ENCODE data around the gene TEPSIN. TPM values are rescaled to one million over a fixed set of nuclear protein-coding genes. Genes with fewer than 3 reads are reported as not detected.

Gene TEPSIN
- total RNA-seq, 2 donors from 2014 or later, result 12.3 to 14.3 TPM

DNA sequence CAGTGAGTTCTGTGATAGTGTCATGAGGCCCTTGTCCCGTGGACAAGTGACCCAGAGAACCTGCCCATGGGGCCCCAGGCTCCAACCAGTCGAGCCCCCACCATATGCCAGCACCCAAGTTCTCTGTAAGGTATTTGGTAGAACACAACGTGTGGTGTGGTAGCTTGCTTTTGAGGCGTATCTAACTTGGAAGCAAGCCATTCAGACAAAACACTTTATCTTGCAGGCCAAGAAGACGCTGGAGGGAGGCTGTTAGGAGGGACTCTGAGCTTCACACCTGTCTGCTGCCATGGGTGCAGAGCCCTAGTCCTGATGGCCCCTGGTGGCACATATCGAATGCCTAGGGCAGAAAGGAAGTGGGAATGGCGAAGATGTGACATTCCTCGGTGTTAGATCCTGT, 1.9 kb upstream of the TEPSIN start:
- H3K4me1 ChIP-seq, result peaks cover 0 to 37% of the 10 kb centered on the region in 2 donors
- TF ChIP-seq, protein P1, sequence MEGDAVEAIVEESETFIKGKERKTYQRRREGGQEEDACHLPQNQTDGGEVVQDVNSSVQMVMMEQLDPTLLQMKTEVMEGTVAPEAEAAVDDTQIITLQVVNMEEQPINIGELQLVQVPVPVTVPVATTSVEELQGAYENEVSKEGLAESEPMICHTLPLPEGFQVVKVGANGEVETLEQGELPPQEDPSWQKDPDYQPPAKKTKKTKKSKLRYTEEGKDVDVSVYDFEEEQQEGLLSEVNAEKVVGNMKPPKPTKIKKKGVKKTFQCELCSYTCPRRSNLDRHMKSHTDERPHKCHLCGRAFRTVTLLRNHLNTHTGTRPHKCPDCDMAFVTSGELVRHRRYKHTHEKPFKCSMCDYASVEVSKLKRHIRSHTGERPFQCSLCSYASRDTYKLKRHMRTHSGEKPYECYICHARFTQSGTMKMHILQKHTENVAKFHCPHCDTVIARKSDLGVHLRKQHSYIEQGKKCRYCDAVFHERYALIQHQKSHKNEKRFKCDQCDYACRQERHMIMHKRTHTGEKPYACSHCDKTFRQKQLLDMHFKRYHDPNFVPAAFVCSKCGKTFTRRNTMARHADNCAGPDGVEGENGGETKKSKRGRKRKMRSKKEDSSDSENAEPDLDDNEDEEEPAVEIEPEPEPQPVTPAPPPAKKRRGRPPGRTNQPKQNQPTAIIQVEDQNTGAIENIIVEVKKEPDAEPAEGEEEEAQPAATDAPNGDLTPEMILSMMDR (IDR thresholded peaks at IDR 0.05), result no peak
- H3K9me3 ChIP-seq, result no peaks in the 10 kb centered on the region
- H3K36me3 ChIP-seq, result no peaks in the 10 kb centered on the region
- no peak overlapping the region for H3K27ac ChIP-seq
- H3K27me3 ChIP-seq, result no peaks in the 10 kb centered on the region
- no peak overlapping the region for H3K4me3 ChIP-seq
- no peak for DNase-seq (ENCODE audit: low spot score)

DNA sequence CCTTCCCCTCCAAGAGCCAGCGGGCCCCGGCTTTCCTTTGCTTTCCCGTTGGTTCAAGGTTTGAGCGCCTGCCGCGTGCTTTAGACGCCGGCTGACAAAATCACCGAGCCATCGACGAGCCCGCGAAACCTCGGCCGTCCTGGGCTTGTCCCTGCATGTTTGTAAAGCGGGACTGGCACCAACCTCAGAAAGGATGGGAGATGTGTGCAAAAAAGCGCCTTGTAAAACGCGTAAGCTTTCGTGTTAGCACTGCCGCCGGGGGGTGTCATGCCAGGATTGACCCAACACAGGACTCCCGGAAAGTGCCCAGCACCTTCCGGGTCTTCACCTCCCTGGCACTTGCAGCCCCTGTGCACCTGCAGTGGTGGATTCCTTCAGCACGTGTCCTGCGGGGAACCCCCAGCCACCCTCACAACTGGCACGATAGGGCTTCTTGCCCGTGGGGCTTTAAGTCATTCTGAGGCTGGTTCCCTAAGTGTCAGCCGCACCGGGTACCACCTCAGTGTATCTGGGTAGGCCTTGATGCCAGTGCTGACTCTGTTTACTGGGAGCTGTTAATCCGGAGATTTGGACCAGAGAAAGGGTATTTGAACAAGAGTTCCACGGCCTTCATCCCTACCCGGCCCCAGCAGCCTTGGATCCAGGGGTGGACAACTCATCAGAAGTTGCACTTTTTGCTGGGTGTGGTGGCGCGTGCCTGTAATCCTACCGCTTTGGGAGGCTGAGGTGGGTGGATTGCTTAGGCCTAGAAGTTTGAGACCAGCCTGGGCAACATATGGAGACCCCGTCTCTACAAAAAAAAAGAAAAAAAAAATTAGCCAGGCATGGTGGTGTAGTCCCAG, 1.1 kb upstream of the TEPSIN start:
- Histone ChIP-seq H3K36me3 (no peaks in the 10 kb centered on the region), H3K4me3 (peak overlapping the region; percentile 91 to 100), H3K27me3 (no peaks in the 10 kb centered on the region), H3K4me1 (peaks cover 0 to 37% of the 10 kb centered on the region in 2 donors), H3K27ac (peak overlapping the region; percentile 79 to 80), H3K9me3 (no peaks in the 10 kb centered on the region)
- DNase-seq (ENCODE audit: low spot score), result no peak
- TF ChIP-seq, protein P1 (IDR thresholded peaks at IDR 0.05), result no peak

DNA sequence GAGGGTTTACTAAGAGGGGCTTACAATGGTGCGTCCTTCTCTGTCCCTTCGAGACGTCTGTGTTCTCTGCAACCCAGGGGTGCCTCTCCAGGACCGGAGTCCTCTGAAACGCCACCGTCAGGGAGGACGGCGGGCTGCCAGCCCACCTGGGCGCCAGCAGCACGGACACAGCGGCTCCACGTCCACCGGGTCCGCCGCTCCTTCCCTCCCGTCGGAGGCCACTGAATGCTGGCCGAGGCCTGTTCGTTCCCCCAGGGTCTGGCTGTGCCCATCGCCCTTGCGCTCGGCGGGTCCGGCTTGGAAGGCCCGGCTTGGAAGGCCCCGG, 403 bp downstream of the TEPSIN start:
- H3K9me3 ChIP-seq, result no peaks in the 10 kb centered on the region
- H3K36me3 ChIP-seq, result peaks cover under 1% of the 10 kb centered on the region
- H3K27me3 ChIP-seq, result no peaks in the 10 kb centered on the region
- H3K27ac ChIP-seq, result peak overlapping the region in 1 of 2 donors; percentile 62
- H3K4me3 ChIP-seq, result peak overlapping the region; percentile 74 to 100
- H3K4me1 ChIP-seq, result peaks cover 0 to 37% of the 10 kb centered on the region in 2 donors
- DNase-seq (ENCODE audit: low spot score), result no peak
- TF ChIP-seq, protein P1 (IDR thresholded peaks at IDR 0.05), result no peak

DNA sequence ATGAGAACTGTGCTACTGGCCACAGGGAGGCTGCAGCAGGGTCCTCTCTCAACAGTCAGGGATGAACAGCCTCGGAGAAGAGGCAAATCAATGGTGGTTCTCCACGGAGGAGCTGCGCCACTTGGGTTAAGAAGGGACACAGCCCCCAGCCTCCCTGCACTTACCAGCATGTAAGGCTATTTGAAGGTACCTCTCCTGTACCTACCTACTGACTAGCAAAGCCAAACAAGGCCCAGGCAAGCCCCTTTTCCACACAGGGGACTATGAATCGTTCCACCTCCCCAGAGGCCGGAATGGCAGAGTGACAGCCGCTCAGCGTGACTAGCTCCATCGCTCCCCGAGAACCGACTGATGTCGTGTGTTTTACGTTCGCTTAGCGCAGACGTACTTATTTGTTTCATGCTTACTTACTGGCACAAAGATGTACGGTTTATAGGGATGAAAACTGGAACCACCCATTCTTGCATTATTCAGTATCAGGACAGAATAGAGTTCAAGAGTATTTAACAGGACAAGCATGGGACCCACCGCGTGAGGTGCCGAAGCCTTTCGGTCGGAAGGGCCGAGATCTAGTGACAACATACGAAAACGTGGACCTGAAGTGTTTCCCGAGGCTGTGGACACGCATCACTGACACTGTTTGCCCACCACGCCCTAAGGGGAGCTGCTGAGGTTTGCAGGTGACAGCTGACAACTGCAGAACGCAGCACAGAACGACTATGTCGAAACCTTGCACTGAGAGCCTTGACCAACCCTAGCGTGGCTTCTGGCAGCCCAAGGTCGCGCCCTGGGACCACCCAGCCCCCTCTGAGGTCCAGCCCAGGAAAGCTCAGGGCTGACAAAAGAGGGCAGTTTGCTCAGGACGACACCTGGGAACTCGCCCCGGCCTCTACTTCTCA, 1.0 kb downstream of the TEPSIN start:
- H3K27ac ChIP-seq, result no peak overlapping the region
- no peak for DNase-seq (ENCODE audit: low spot score)
- TF ChIP-seq, protein P1 (IDR thresholded peaks at IDR 0.05), result no peak
- peaks cover 6% of the 10 kb centered on the region for H3K36me3 ChIP-seq
- no peaks in the 10 kb centered on the region for H3K9me3 ChIP-seq
- peak overlapping the region; percentile 74 to 100 for H3K4me3 ChIP-seq
- H3K4me1 ChIP-seq, result peaks cover 0 to 37% of the 10 kb centered on the region in 2 donors
- no peaks in the 10 kb centered on the region for H3K27me3 ChIP-seq

DNA sequence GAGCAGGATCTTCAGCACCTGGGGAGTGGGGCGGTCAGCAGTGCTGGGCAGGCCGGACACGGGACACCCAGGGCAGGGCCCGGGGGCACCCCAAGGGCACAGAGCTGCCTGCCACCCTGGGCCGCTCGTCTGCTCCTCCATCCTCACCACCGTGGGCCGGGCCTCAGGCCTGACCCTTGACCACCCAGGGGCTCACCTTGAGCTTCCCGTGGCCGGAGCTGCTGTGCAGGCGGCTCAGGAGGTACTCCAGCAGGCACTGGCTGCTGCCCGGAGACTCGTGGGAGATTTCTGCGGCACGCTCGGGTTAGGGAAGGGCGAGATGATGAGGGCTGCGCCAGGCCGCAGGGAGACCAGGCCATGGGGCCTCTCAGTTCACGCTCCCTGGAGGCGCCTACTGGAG, 2.1 kb downstream of the TEPSIN start:
- peaks cover 0 to 37% of the 10 kb centered on the region in 2 donors for H3K4me1 ChIP-seq
- H3K27ac ChIP-seq, result no peak overlapping the region
- no peaks in the 10 kb centered on the region for H3K9me3 ChIP-seq
- H3K27me3 ChIP-seq, result no peaks in the 10 kb centered on the region
- TF ChIP-seq, protein P1 (IDR thresholded peaks at IDR 0.05), result no peak
- no peak overlapping the region for H3K4me3 ChIP-seq
- H3K36me3 ChIP-seq, result peaks cover 17% of the 10 kb centered on the region
- no peak for DNase-seq (ENCODE audit: low spot score)

All from right atrium auricular region (tissue), 2 donors.